Stimulated activated CD8-positive, alpha-beta memory T cell treated with anti-CD3 and anti-CD28 coated beads, Interleukin-4, amount 100 ng/mL, for 24 hours (primary cell): Measurements from ENCODE around the gene ARID4A.
"Not testable (repeated sequence)": the region's sequence is repeated elsewhere in the genome, so short reads cannot be mapped to it uniquely, and the experiment has no call there.

Source experiments
- DNase-seq: peaks from one replicate; pipeline ENCODE4 v3.0.0-alpha.2; 2020; ENCODE audit warnings: low read depth

Gene ARID4A

DNA sequence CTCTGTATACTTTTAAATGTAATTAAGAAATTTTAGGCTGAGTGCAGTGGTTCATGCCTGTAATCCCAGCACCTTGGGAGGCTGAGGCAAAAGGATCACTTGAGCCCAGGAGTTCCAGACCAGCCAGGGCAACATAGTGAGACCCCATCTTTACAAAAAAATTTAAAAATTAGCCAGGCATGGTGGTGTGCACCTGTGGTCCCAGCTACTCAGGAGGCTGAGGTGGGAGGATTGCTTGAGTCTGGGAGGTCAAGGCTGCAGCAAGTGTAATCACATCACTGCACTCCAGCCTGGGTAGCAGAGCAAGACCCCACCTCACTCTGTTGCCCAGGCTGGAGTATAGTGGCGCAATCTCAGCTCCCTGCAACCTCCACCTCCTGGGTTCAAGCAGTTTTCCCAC lies 63.9 kb downstream of the ARID4A start:
- not testable (repeated sequence) for DNase-seq

DNA sequence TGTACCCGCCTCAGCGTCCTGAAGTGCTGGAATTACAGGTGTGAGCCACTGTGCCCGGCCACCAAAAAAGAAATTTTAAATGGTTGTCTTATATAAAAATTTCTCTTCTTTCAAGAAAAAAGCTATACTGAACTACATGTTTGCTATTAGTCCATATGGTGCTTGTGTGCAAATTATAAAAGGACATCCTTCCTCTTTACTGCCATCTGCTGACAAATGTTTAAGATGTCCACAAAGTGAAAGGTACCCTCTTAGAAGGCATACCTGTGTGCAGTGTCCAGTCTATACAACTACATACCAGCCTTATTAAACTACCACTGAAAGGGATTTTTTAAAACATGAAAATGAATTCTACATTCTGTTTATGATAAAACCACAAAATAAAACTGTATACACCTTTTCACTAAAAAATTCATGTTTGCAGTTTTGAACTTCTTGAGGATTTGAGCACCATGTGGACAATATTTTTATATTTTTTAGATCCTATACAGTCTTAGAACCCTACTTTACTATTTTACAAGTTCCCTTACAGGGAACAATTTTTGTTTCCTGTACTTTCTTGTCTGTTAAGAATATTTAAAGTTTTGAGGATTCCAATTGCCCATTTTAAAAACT lies 64.5 kb downstream of the ARID4A start:
- DNase-seq, result no peak

DNA sequence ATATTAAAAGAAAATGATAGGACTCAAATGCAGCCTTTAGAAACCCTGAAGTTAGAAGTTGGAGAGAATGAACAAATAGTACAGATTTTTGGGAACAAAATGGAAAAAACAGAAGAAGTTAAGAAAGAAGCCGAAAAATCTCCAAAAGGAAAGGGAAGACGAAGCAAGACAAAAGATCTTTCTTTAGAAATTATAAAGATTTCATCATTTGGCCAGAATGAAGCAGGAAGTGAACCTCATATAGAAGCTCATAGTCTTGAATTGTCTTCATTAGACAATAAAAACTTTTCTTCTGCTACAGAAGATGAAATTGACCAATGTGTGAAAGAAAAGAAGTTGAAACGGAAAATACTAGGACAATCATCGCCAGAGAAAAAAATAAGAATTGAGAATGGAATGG lies 66.0 kb downstream of the ARID4A start:
- no peak for DNase-seq

DNA sequence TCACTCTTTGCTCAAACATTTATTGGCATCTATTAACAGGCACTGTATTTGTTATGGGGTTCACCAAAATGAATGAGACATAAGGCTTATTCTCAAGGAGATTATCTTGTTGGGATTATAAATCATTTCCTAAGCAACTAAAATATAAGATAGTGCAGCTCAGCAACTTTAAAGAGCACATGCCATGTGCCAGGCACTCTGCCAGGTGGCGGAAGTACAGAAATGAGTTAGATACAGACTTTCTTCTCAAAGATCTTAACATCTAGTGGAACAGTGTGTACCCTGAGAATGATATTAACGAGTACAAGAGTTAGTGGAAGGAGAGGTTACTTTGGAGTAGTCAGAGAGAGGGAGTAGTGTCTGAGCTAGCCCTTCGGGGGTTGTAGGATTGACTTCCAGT lies 68.9 kb downstream of the ARID4A start:
- DNase-seq, result no peak

DNA sequence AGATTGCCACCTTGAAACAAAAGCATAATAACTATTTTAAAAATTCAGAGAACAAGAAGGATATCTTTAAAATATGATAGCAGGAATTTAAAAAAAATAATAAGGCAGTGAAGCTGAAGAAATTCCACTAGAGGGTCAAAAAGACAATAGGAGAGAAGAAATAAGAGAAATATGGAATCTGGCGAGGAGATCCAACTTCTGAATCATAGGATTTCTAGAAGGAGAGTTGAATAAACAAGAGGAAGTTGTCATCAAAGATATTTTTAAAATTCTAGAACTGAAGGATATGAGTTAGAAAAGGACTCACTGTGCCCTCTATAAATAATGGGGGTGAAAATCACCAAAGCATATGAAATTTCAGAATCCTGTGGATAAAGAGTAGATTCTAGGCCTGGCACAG lies 70.6 kb downstream of the ARID4A start:
- no peak for DNase-seq

DNA sequence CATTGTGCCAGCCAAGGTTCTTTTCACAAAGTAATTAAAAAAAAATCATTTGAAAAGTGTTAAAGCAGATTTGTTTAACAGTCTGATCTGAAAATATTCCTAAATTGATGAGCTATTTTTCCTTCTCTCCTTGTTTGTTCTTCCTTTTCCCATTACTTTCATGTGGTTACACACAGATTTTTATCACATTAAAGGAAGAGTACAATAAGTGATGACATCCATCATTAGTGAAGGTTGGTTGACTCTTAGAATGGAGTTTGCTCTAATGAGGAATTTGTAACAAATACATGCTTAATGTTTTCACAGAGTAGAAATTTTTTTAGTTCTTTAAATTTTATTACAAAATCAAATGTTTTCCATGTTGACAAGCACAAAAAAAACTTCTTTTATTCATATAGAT lies 78.4 kb downstream of the ARID4A start:
- no peak for DNase-seq

DNA sequence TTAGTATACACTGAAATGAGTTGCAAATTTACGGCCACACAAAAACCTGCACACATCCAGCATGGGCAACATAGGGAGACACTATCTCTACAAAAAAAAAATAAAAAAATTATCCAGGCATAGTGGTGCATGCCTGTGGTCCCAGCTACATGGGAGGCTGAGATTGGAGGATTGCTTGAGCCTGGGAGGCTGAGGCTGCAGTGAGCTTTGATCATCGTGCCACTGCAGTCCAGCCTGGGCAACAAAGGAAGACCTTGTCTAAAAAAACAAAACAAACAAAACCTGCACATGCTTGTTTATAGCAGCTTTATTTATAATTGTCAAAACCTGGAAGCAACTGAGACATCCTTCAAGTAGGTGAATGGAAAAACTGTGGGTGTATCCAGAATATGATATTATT lies 92.5 kb downstream of the ARID4A start:
- DNase-seq, result no peak

DNA sequence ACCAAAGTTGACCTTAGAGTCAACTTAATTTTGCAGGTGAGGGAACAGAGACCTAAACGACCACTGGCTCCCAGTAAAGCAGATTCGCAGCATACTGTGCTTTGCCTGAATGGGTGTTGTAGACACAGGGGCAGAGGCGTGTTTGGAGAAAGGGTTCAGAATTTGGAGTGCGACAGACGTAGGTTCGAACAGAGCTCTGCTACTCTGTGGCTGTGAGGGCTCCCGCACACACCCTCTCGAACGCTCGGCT lies 97.1 kb downstream of the ARID4A start:
- DNase-seq, result no peak

DNA sequence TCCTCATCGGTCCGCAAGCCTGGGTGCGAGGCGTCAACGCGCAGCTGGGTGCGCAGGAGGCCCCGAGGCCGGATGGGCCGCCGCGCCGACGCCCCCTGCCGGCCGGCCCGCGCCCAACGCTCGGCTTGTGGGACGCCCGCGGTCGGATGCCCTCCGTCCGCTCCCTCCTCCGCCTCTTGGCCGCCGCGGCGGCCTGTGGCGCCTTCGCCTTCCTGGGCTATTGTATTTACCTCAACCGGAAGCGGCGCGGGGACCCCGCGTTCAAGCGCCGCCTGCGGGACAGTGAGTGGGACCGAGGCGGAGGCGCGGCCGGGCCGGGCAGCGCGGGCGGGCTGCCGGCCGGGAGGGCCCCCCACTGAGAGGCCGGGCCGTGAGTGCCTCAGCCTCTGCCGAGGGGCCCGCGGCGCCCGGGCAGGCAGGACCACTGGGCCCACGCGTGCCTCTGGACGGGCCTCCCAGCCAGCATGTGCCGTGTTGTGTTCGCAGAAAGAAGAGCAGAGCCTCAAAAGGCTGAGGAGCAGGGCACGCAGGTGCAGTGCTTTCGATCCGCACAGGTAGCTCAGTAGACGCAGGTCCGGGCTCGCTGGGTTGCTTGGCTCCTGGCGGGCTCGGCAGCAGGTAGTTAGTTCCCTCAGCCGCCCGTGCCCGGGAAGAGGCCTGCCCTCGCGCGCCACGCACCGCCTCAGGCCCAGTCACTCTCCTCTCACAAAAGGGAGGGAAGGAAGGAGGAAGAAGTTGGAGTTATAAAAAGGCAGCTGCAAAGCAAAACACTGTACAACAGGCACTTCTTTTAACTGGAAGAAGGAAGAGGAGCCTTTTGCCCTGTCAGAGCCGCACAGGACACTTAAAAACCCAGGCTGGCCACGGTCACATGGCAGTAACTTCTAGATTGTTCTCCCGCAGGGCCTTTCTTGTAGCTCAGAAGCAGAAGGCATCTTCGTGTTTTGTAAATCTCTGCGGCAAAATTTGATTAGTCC lies 97.7 kb downstream of the ARID4A start, which contains the start of gene TOMM20L:
Gene TOMM20L (plus strand): TSS at position 119 of the 977 bp plus-strand sequence. CDS start 28 bp downstream, at position 147.
- DNase-seq, result peak; percentile 69

DNA sequence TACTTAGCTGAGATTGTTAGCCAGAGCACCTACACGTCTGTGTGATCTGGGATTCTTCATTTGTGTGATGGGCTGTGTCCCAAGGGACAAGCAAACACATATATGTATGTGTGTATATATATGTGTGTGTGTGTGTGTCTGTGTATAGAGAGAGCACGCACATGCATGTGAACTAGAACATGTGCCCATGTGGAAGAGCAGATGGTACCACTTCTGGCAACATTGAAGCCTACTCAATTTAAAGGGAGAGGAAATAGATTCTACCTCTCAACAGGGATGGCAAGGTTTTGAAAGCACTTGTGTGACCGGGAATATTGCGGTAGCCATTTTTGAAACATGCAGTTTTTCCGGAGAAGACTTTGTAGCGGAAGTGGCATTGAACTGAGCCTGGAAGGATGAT lies 98.8 kb downstream of the ARID4A start:
- no peak for DNase-seq

DNA sequence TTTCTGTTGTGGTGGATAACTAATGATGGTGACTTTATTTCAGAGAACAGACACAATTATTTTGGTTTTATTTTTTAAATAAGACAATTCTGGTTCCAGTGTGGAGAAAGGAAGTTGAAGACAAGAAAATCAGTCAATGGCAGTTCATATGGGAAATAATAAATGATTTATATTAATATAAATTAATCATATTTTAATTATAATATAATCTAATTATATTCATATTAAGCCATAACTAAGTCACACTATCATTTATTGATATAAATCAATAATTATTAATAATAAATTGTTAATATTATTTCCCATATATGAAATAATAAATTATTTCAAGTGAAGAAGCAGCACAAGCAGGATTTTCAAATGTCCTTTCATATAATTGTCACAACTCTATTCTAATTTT lies 100.1 kb downstream of the ARID4A start:
- no peak for DNase-seq

DNA sequence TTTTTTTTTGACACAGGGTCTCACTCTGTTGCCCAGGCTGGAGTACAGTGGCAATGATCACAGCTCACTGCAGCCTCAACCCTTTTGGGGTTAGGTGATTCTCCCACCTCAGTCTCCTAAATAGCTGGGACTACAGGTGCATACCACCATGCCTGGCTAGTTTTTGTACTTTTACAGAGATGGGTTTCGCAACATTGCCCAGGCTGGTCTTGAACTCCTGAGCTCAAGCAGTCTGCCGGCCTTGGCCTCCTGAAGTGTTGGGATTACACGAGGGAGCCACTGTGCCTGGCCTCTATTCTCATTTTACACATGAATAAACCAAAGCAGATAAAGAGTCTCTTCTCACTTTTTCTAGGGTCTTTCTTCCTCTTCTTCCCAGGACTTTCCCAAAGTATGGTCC lies 100.5 kb downstream of the ARID4A start:
- DNase-seq, result no peak

DNA sequence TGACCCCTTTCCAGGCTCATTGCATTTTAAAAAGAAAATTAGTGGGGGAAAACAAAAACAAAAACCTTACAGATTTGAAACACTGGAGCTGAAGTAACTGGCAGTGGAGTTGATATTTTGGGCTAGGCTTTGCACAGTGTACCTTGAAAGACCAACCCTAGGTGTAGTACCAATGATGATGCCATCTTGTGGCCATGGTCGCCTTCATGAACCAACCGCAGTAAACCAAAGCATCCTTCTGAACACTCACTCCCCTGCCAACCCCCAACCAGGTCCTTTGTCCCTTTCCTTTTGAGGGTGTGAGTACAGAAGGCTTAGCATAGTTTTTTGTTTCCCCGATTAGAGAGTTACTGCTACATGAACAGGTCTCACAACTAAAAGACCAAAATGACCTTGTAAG lies 103.2 kb downstream of the ARID4A start:
- DNase-seq, result no peak

DNA sequence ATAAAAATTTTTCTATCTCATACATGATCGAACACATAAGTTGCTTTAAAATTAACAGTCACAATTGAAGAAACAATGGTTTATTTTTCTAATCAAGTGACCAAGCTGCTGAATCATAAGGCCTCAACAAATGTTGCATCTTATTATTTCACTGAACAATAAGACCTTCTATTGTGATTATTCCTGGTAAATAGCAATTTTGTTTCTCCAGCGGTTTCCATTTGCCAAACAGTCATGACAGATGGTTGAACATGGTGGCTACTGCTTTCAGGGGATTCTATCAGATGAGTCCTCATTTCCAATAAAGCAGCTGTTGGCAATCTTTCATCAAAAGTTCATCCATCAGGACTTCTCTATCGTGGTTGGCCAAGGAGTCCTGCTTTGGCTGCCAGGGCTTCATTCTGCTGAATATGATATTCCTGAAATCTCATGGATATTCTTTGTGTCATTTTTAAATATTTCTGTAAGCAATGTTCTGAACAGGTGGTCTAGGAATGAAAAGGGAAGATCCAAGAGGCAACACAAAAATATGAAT lies 110.4 kb downstream of the ARID4A start:
- no peak for DNase-seq

DNA sequence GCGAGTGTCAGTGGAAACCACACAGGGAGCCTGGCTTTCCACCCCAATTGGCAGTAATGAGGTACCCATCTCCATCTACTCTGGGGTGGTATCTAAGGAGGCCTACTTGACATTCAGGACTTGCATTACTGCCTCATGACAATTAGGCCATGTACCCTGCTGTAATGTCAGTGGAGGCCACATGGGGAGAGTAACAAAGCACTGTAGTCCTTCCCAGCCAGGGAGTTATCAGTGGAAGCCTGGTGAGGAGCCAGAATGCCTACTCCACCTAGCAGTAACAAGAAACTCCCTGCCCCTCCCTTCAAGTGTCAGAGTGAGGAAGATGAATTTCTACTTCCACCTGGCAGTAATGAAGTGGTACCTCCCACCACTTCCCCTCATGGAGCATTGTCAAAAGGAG lies 116.5 kb downstream of the ARID4A start:
- DNase-seq, result no peak

DNA sequence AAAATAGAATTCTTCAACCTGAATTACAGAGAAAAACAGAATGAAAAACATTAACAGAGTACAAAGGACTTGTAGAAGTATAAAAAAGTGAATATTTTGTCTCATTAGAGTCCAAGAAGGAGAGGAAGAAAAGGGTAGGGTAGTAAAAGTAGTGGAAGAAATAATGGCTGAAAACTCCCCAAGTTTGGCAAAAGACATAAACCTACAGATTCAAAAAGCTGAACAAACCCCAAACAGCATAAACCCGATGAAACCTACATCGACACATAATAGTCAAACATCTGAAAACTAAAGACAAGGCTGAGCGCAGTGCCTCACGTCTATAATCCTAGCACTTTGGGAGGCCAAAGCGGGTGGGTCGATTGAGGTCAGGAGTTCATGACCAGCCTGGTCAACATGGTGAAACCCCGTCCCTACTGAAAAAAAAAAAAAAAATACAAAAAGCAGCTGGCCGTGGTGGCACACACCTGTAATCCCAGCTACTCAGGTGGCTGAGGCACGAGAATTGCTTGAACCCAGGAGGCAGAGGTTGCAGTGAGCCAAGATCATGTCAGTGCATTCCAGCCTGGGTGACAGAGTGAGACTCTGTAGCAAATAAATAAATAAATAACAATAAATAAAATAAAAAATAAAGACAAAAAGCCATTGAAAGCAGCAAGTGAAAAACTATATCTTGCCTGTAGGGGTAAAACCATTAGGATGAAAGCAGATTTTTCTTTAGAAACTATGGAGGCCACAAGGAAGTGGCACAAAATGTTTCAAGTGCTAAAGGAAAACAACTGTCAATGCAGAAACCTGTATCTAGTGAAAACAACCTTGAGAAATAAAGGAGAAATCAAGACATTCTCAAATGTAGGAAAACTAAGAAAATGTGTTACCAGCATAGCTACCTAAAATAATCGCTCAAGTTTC lies 117.5 kb downstream of the ARID4A start:
- no peak for DNase-seq

DNA sequence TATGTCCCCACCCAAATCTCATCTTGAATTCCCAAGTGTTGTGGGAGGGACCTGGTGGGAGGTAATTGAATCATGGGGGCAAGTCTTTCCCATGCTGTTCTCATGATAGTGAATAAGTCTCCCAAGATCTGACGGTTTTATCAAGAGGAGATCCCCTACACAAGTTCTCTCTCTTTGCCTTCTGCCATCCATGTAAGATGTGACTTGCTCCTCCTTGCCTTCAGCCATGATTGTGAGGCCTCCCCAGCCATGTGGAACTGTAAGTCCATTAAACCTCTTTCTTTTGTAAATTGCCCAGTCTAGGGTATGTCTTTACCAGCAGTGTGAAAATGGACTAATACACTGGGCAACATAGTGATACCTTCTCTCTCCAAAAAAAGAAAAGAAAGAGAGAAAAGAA lies 118.6 kb downstream of the ARID4A start:
- not testable (repeated sequence) for DNase-seq
